Pancreas (tissue), 10 donors: ENCODE measurements around the gene LRRC74B. TPM values are rescaled to one million over a fixed set of nuclear protein-coding genes. Genes with fewer than 3 reads are reported as not detected.
"Not testable (repeated sequence)": the region's sequence is repeated elsewhere in the genome, so short reads cannot be mapped to it uniquely, and the experiment has no call there.

Source experiments
- ATAC-seq, 4 donors: fragments of 200-7000 bp; cut with Tn5 transposase; one replicate each; pipeline versions ENCODE4 v1.8.0 to v1.9.1; 2020; ENCODE audit warnings: mild to moderate bottlenecking in 4 of 4, moderate library complexity in 4 of 4
- DNase-seq, 6 donors: peaks; one replicate each; pipeline ENCODE4 v3.0.0-alpha.2; 2020
- FAIRE-seq: peaks from 2 replicates; lab custom pipeline; 2012; peaks lifted over from hg19 to GRCh38; lab: Jason Lieb, UNC
- H3K27ac ChIP-seq, 4 donors: fragments of 200-600 bp; sonication (generic); 1 replicate in 3 of 4; 2 replicates in 1 of 4; pipeline versions ENCODE4 v1.5.0 to v1.8.0; 2020
- H3K27me3 ChIP-seq, 4 donors: fragments of 200-600 bp; one replicate each; pipeline ENCODE4 v1.8.0; 2021
- H3K36me3 ChIP-seq, 3 donors: fragments of 200-600 bp; sonication (generic) in 1 of 3; one replicate each; pipeline versions ENCODE4 v1.5.0 to v1.8.0; 2020 to 2021
- H3K4me1 ChIP-seq, 3 donors: fragments of 200-600 bp; one replicate each; pipeline ENCODE4 v1.8.0; 2021
- H3K4me3 ChIP-seq, 4 donors: fragments of 200-600 bp; sonication (generic) in 2 of 4; one replicate each; pipeline versions ENCODE4 v1.5.0 to v1.8.0; 2020 to 2021
- H3K9me3 ChIP-seq, 4 donors: fragments of 200-600 bp; one replicate each; pipeline ENCODE4 v1.8.0; 2021
- WGBS, 2 donors: extraction: QIAGEN DNeasy Blood & Tissue Kit; methylation state at CpG; one replicate each; pipeline ENCODE4 v1.1.7; 2013; 5-methylcytosine and 5-hydroxymethylcytosine counted together
- intact Hi-C, 3 donors: fragments of 100-400 bp; cut with DNase I; formaldehyde crosslinking; loops; one replicate each; pipeline versions ENCODE4 v1.11.1 to v1.14.2; 2022
- polyA plus RNA-seq, 2 donors: library from polyadenylated mRNA; stranded (reverse); fragments of 200-250 nt; gene quantifications; one replicate each; pipeline ENCODE4 v1.2.3, GENCODE V29; 2013
- total RNA-seq, 6 donors: library from RNA; stranded (reverse); fragmentation: NEBNext Ultra II Directional in 4 of 6; extraction: Animal tissue kit (Norgen Biotek cat#: 25700) in 4 of 6; gene quantifications; one replicate each; pipeline versions ENCODE4 v1.2.1 to v1.2.4, GENCODE V29; 2021 to 2023
- TF ChIP-seq, protein P1 (sequence below), 4 donors: fragments of 200-600 bp; sonication (generic) in 3 of 4; IDR thresholded peaks; one replicate each; pipeline versions ENCODE4 v1.5.0 to v1.8.0; 2021; ENCODE audit warnings: antibody characterized with exemption in 4 of 4
- donor health status: healthy with polysubstance abuse.
- donor health status: DM: no; HTN: no; CAD: no; lungs with moderate emphysema.
- donor health status: DM: no; HTN: no; CAD: no.
- donor health status: control.
- donor health status: control.
- donor health status: Bipolar disorder and iron deficiency.
- donor health status: DM: yes; HTN: yes; CAD: no.
- donor health status: DM: no; HTN: no; CAD: no.
- donor health status: DM: no; HTN: no; CAD: no.
- donor health status: DM: yes; HTN: yes; CAD: no.

The LRRC74B gene
- total and polyA plus RNA-seq, 8 donors, result 0.05 TPM; not detected in 7

DNA sequence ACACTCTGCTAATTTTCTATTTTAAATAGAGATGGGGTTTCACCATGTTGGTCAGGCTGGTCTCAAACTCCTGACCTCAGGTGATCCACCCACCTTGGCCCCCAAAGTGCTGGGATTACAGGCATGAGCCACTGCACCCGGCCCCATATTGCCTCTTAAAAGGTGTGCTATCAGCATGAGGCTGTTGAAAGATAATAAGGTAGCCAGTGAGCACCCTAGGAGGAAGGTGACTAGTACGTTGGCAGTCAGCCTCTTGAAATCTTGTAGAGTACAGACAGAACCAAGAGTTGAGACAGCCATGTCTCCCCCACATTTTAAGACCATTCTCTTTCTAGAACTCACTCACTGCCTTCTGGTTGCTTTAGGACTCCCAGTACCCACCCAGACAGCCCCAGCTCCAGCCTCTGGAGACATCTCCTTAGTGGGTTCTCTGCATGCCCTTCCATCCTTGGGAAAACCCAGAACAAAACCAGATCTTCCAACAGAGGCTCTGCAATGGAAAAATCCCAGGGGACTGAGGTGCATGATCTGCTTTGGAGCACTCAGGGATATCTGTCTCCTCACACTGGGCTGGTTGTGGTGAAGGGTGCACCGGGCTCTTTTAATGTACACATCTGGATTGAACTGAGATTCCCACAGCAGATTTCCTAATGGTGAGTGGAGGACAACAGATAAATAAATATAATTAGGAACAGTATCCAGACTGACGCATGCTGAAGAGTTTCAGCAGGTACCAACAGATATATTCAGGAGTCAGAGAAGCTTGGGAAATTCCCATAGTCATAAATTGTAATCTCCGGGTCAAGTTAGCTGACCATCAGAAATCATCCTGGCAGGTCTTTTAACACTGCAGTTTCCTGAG is 49.4 kb downstream of the LRRC74B start:
- TF ChIP-seq, protein P1, sequence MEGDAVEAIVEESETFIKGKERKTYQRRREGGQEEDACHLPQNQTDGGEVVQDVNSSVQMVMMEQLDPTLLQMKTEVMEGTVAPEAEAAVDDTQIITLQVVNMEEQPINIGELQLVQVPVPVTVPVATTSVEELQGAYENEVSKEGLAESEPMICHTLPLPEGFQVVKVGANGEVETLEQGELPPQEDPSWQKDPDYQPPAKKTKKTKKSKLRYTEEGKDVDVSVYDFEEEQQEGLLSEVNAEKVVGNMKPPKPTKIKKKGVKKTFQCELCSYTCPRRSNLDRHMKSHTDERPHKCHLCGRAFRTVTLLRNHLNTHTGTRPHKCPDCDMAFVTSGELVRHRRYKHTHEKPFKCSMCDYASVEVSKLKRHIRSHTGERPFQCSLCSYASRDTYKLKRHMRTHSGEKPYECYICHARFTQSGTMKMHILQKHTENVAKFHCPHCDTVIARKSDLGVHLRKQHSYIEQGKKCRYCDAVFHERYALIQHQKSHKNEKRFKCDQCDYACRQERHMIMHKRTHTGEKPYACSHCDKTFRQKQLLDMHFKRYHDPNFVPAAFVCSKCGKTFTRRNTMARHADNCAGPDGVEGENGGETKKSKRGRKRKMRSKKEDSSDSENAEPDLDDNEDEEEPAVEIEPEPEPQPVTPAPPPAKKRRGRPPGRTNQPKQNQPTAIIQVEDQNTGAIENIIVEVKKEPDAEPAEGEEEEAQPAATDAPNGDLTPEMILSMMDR (IDR thresholded peaks at IDR 0.05), result no peak
- H3K36me3 ChIP-seq, result no peaks in the 10 kb centered on the region
- no peak overlapping the region for H3K4me3 ChIP-seq
- no peaks in the 10 kb centered on the region for H3K27me3 ChIP-seq
- no peak for FAIRE-seq
- intact Hi-C loops, result no loop called here
- H3K4me1 ChIP-seq, result no peaks in the 10 kb centered on the region
- ATAC-seq, result no peak
- no peak overlapping the region for H3K27ac ChIP-seq
- WGBS, 2 donors, result 80 to 87% methylated on average over 5 of the region's 5 CpGs
- H3K9me3 ChIP-seq, result no peaks in the 10 kb centered on the region
- no peak for DNase-seq

DNA sequence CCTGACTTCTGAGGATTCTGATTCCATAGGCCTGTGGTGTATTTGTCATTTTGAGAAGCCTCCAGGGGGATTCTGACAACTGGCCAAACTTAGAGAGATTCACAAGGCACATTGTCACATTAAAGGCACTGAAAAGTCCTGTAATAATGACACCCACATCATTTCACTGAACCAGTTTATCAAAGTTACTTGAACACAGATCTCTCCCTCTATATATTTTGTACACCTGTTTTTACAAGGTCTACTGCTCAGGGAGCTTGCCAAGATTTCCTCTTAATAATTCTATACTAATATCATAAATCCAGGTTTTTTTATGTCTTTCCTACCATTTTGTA is 50.0 kb downstream of the LRRC74B start:
- H3K36me3 ChIP-seq, result no peaks in the 10 kb centered on the region
- no peaks in the 10 kb centered on the region for H3K9me3 ChIP-seq
- no peaks in the 10 kb centered on the region for H3K4me1 ChIP-seq
- no peak overlapping the region for H3K27ac ChIP-seq
- TF ChIP-seq, protein P1 (IDR thresholded peaks at IDR 0.05), result no peak
- ATAC-seq (no peak), DNase-seq (no peak), FAIRE-seq (no peak)
- H3K4me3 ChIP-seq, result no peak overlapping the region
- intact Hi-C loops, result no loop called here
- no peaks in the 10 kb centered on the region for H3K27me3 ChIP-seq

DNA sequence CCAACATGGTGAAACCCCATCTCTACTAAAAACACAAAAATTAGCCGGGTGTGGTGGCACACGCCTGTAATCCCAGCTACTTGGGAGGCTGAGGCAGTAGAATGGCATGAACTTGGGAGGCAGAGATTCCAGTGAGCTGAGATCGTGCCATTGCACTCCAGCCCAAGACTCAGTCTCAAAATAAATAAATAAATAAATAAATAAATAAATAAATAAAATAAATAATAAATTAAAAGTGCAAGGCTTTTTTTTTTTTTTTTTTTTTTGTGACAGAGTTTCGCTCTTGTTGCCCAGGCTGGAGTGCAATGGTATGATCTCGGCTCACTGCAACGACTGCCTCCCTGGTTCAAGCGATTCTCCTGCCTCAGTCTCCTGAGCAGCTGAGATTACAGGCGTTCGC is 51.1 kb downstream of the LRRC74B start:
- H3K4me3 ChIP-seq, DNase-seq, H3K27me3 ChIP-seq, H3K9me3 ChIP-seq, H3K4me1 ChIP-seq, FAIRE-seq, ATAC-seq, intact Hi-C loops, H3K36me3 ChIP-seq, H3K27ac ChIP-seq: not testable (repeated sequence)
- 92 to 94% methylated on average over 9 of the region's 9 CpGs for WGBS, 2 donors

DNA sequence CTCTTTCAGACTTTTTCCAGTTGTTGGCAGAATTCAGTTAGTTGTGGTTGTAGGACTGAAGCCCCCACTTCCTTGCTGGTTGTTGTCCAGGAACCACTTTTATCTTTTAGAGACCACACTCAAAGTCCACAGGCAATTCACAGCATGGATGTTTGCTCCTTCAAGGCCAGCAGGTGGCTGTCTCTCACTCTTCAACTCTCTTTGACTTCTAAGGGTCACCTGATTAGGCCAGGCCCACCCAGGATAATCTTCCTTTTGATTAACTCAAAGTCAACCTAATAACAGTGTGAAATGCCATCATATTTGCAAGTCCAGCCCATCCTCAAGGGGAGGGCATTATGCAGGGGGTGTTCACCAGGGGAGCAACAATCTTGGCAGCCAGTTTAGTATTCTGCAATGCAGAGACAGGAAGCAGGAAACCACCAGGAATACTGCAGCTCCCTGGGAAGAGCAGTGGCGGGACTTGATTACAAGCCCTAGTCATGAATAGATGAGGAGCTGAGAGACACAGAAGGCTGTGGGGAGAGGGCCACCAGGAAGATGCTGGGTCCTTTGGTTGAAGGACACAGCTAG is 52.4 kb downstream of the LRRC74B start:
- no peak for FAIRE-seq
- TF ChIP-seq, protein P1 (IDR thresholded peaks at IDR 0.05), result no peak
- DNase-seq, result no peak
- ATAC-seq, result no peak
- Histone ChIP-seq H3K27me3 (no peaks in the 10 kb centered on the region), H3K9me3 (no peaks in the 10 kb centered on the region), H3K27ac (no peak overlapping the region), H3K4me3 (no peak overlapping the region), H3K36me3 (no peaks in the 10 kb centered on the region), H3K4me1 (no peaks in the 10 kb centered on the region)
- WGBS, 2 donors, result 81 to 90% methylated on average over 1 of the region's 1 CpG
- intact Hi-C loops, result no loop called here

DNA sequence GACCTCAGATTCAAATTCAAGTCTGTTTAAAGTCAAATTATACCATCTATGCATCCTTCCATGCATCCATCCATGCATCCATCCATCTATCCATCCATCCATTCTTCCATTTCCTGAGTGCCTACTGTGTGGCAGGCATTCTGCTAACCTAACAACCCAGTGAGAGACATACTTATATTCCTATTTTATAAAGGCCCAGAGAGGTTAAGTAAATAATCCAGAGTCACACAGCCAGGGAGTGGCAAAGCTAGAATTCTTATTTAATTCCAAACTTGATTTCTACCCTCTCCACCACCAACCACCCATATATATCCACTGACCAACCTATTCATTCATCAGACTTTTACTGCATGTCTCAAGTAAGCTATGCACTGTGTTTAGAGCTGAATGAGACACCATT is 53.8 kb downstream of the LRRC74B start:
- Histone ChIP-seq H3K27ac (no peak overlapping the region), H3K27me3 (no peaks in the 10 kb centered on the region), H3K9me3 (no peaks in the 10 kb centered on the region), H3K4me3 (no peak overlapping the region), H3K36me3 (no peaks in the 10 kb centered on the region), H3K4me1 (no peaks in the 10 kb centered on the region)
- no peak for FAIRE-seq
- DNase-seq, result no peak
- TF ChIP-seq, protein P1 (IDR thresholded peaks at IDR 0.05), result no peak
- intact Hi-C loops, result no loop called here
- no peak for ATAC-seq
